Osteoblast (primary cell): ENCODE results near the gene ZBTB7C. TPM values are rescaled to one million over a fixed set of nuclear protein-coding genes. Genes with fewer than 3 reads are reported as not detected.

ENCODE experiments used
- DNase-seq: peaks from one replicate; pipeline ENCODE4 v3.0.0; 2011; ENCODE audit warnings: low spot score, mixed read lengths; ENCODE audit not compliant: insufficient read length; ENCODE audit errors: missing footprints
- H2AFZ ChIP-seq: 2 replicates; pipeline ENCODE4 v1.6.0; 2011; ENCODE audit warnings: mild to moderate bottlenecking, low read length
- H3K27ac ChIP-seq: 2 replicates; pipeline ENCODE4 v1.5.1; 2011; ENCODE audit warnings: mild to moderate bottlenecking, low read depth, low read length, moderate library complexity
- H3K27me3 ChIP-seq: 2 replicates; pipeline ENCODE4 v1.6.0; 2012; ENCODE audit warnings: mild to moderate bottlenecking, control low read depth, inconsistent platforms, low read length, moderate library complexity; ENCODE audit not compliant: insufficient read depth
- H3K36me3 ChIP-seq: 2 replicates; pipeline ENCODE4 v1.5.1; 2011; ENCODE audit warnings: mild to moderate bottlenecking, low read length, control low read depth, moderate library complexity; ENCODE audit not compliant: insufficient read depth
- H3K4me1 ChIP-seq: 2 replicates; pipeline ENCODE4 v1.5.1; 2011; ENCODE audit warnings: mild to moderate bottlenecking, low read length, control low read depth, moderate library complexity; ENCODE audit not compliant: insufficient read depth
- H3K4me2 ChIP-seq: 2 replicates; pipeline ENCODE4 v1.6.0; 2011; ENCODE audit warnings: mild to moderate bottlenecking, low read length; ENCODE audit not compliant: insufficient read depth
- H3K4me3 ChIP-seq: fragments of 200-600 bp; sonication (generic); 3 replicates; pipeline ENCODE4 v1.5.1; 2012; ENCODE audit warnings: mild to moderate bottlenecking, low read length, inconsistent platforms; ENCODE audit not compliant: insufficient read depth
- H3K79me2 ChIP-seq: 2 replicates; pipeline ENCODE4 v1.6.0; 2012; ENCODE audit warnings: mild to moderate bottlenecking, low read length, control low read depth, inconsistent platforms; ENCODE audit not compliant: insufficient read depth
- H3K9me3 ChIP-seq: 2 replicates; pipeline ENCODE4 v1.5.1; 2011; ENCODE audit warnings: low read depth, low read length, control low read depth
- H4K20me1 ChIP-seq: 2 replicates; pipeline ENCODE4 v1.6.0; 2012; ENCODE audit warnings: mild to moderate bottlenecking, low read length, control low read depth; ENCODE audit not compliant: insufficient read depth
- CTCF ChIP-seq: IDR thresholded peaks from 2 replicates; pipeline ENCODE4 v1.5.1; 2011; ENCODE audit warnings: mild to moderate bottlenecking, low read depth, low read length, moderate library complexity; ENCODE audit errors: extremely low read depth
- total RNA-seq: library from RNA; depleted of rRNA; stranded (reverse); fragments of >200 nt; gene quantifications from 2 replicates; pipeline ENCODE4 v1.2.3, GENCODE V29; 2012

The ZBTB7C gene
- total RNA-seq, 1 donor: 0.36 TPM

- TF ChIP-seq CTCF: no peak
- H3K27ac ChIP-seq: no peak overlapping the region
- H3K4me3 ChIP-seq: no peak overlapping the region
- H3K9me3 ChIP-seq: no peaks in the 10 kb centered on the region
- H3K4me1 ChIP-seq: no peaks in the 10 kb centered on the region
- H4K20me1 ChIP-seq: no peaks in the 10 kb centered on the region
- H3K36me3 ChIP-seq: no peaks in the 10 kb centered on the region
- DNase-seq: no peak
- no peak overlapping the region for H3K4me2 ChIP-seq
- H3K79me2 ChIP-seq: no peaks in the 10 kb centered on the region
- peaks cover 4% of the 10 kb centered on the region for H3K27me3 ChIP-seq
- H2AFZ ChIP-seq: no peak overlapping the region
Measured at GRCh38 chr18:48218285-48219022, 190.7 kb downstream of the ZBTB7C start.

- Histone ChIP-seq H3K79me2 (no peaks in the 10 kb centered on the region), H4K20me1 (no peaks in the 10 kb centered on the region), H3K36me3 (no peaks in the 10 kb centered on the region), H2AFZ (no peak overlapping the region), H3K4me1 (no peaks in the 10 kb centered on the region), H3K9me3 (no peaks in the 10 kb centered on the region), H3K27me3 (peaks cover 3% of the 10 kb centered on the region), H3K4me2 (no peak overlapping the region), H3K4me3 (no peak overlapping the region), H3K27ac (no peak overlapping the region)
- DNase-seq: no peak
- TF ChIP-seq CTCF: no peak
Measured at GRCh38 chr18:48217258-48218250, 191.6 kb downstream of the ZBTB7C start.

DNA sequence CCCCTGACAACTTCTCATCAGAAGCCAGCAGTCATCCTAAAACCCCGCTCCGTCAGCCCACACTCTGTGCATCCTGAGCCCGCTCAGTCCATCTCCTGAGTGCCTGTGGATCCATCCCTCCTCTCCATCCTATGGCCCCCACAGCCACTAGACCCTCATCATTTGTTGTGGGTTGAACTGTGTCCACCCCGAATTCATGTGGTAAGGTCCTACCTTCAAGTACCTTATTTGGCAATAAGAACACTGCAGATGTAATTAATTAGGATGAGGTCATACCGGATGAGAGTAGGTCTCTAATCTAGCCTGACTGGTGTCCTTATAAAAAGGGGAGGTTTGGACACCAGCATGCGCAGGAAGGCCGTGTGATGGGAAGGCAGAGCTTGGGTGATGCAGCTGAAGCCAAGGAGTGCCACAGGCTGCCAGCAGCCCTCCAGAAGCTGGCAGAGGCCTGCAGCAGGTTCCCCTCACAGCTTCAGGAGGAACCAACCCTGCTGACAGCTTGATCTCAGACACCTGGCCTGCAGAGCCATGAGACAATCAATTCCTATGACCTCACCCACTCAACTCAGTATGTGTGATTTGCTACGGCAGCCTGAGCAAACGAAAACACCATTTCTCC is 192.4 kb downstream of the ZBTB7C start:
- TF ChIP-seq CTCF: no peak
- H2AFZ ChIP-seq: no peak overlapping the region
- no peak for DNase-seq
- H3K4me3 ChIP-seq: no peak overlapping the region
- peaks cover 4% of the 10 kb centered on the region for H3K27me3 ChIP-seq
- H3K36me3 ChIP-seq: no peaks in the 10 kb centered on the region
- H3K9me3 ChIP-seq: no peaks in the 10 kb centered on the region
- H4K20me1 ChIP-seq: no peaks in the 10 kb centered on the region
- no peaks in the 10 kb centered on the region for H3K4me1 ChIP-seq
- no peaks in the 10 kb centered on the region for H3K79me2 ChIP-seq
- H3K4me2 ChIP-seq: no peak overlapping the region
- H3K27ac ChIP-seq: no peak overlapping the region
